Gastroesophageal sphincter (tissue), 3 donors: ENCODE data around the gene WSCD2.

Experiments
- POLR2A ChIP-seq, 2 donors: fragments of 450-650 bp; IDR thresholded peaks; one replicate each; pipeline ENCODE4 v1.6.1; 2017; ENCODE audit warnings: antibody characterized with exemption in 2 of 2, mild to moderate bottlenecking in 2 of 2, moderate library complexity in 1 of 2
- POLR2AphosphoS5 ChIP-seq: sonication (generic); formaldehyde crosslinking; IDR thresholded peaks from one replicate; pipeline ENCODE4 v1.6.1; 2017; ENCODE audit warnings: antibody characterized with exemption
- TF ChIP-seq, protein P1 (sequence below), 4 experiments: fragments of 200-600 bp in 2 of 4; fragments of 450-650 bp in 2 of 4; sonication (generic) in 1 of 4; IDR thresholded peaks; one replicate each; pipeline ENCODE4 v1.5.1; 2017 to 2019; ENCODE audit warnings: antibody characterized with exemption in 4 of 4, mild to moderate bottlenecking in 2 of 4, moderate library complexity in 2 of 4

DNA sequence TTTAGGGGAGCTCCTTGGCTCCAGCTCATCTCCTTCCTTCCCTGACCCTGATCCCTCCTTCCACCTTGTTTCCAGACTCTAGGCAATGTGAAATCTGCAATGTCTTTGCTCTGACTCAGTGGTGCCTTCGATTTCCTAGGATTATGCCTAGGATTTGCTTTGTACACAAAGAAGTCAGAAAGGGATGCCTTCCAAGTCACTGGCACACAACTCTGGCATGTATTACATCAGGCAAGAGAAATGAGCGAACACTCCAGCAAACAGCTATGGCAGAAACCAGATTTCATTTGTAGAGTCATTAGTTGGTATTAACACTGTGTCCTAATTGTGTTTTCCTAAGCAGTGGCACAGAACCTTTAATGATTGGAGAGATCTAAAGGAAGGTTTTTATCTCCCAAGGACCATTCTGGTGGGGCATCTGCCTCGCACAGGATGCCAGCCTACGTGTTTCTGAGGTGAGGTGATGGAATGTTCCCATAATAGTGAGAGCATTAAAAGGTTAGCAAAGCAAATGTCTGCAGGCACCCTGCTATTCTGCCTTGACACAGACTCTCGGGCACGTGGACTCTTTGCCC lies 84.9 kb downstream of the WSCD2 start:
- TF ChIP-seq, protein P1, sequence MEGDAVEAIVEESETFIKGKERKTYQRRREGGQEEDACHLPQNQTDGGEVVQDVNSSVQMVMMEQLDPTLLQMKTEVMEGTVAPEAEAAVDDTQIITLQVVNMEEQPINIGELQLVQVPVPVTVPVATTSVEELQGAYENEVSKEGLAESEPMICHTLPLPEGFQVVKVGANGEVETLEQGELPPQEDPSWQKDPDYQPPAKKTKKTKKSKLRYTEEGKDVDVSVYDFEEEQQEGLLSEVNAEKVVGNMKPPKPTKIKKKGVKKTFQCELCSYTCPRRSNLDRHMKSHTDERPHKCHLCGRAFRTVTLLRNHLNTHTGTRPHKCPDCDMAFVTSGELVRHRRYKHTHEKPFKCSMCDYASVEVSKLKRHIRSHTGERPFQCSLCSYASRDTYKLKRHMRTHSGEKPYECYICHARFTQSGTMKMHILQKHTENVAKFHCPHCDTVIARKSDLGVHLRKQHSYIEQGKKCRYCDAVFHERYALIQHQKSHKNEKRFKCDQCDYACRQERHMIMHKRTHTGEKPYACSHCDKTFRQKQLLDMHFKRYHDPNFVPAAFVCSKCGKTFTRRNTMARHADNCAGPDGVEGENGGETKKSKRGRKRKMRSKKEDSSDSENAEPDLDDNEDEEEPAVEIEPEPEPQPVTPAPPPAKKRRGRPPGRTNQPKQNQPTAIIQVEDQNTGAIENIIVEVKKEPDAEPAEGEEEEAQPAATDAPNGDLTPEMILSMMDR (IDR thresholded peaks at IDR 0.05) = no peak
- TF ChIP-seq POLR2A (IDR thresholded peaks at IDR 0.05) (no peak), POLR2AphosphoS5 (no peak)
